ENCODE data around the gene RCAN2. TPM values are rescaled to one million over a fixed set of nuclear protein-coding genes. Genes with fewer than 3 reads are reported as not detected.

The RCAN2 gene
- total RNA-seq, 2 donors from 2014 or later, result 3.6 to 7.0 TPM

DNA sequence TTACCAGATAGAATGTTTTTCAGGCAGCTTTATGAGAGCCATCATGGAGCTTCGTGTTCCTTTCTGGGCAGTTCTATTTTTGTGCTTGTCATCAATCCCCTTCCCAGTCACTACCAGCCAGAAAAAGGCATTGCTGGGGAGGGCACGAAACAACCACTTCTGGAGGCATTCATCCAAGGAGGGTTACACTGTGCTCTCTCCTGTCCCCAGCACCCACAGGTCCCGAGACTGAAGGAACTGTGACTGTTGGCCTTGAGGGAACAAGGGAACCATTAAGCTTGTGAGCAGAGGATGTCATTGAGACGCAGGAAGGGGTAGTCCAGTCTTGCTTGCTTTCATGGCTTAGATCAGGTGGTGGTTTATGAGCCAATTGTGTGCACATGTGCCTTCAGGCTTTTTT, 300.4 kb downstream of the RCAN2 start:
- Histone ChIP-seq H3K4me1 (no peaks in the 10 kb centered on the region), H3K9ac (ENCODE audit: low read depth in 2 of 2, low read length in 2 of 2) (no peak overlapping the region), H3K4me3 (no peak overlapping the region), H3K27ac (no peak overlapping the region), H3K27me3 (no peaks in the 10 kb centered on the region), H3K9me3 (no peaks in the 10 kb centered on the region), H3K36me3 (no peaks in the 10 kb centered on the region)
- intact Hi-C loops (cut with DNase I), result no loop called here
- no peak for DNase-seq
- TF ChIP-seq, protein P1, sequence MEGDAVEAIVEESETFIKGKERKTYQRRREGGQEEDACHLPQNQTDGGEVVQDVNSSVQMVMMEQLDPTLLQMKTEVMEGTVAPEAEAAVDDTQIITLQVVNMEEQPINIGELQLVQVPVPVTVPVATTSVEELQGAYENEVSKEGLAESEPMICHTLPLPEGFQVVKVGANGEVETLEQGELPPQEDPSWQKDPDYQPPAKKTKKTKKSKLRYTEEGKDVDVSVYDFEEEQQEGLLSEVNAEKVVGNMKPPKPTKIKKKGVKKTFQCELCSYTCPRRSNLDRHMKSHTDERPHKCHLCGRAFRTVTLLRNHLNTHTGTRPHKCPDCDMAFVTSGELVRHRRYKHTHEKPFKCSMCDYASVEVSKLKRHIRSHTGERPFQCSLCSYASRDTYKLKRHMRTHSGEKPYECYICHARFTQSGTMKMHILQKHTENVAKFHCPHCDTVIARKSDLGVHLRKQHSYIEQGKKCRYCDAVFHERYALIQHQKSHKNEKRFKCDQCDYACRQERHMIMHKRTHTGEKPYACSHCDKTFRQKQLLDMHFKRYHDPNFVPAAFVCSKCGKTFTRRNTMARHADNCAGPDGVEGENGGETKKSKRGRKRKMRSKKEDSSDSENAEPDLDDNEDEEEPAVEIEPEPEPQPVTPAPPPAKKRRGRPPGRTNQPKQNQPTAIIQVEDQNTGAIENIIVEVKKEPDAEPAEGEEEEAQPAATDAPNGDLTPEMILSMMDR (IDR thresholded peaks at IDR 0.05), result no peak

DNA sequence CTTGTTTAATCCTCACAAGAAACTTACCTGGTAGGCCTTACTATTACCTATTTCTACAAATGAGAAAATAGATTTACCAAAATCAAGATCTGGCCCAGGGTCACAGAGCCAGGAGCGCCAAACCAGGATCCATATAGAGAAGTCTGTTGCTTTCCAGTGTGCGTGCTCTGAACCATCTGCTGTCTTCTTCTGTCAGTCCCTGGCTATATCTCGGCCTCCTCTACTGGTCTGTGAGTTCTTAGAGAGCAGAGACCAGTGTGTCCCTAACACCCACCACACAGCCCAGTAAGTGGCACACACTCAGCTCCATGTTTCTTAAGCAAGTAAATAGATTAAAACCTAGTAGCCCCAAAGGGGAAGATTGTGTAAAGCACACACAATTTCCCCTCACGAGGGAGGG, 301.5 kb downstream of the RCAN2 start:
- intact Hi-C loops (cut with DNase I), result no loop called here
- Histone ChIP-seq H3K4me1 (no peaks in the 10 kb centered on the region), H3K9ac (ENCODE audit: low read depth in 2 of 2, low read length in 2 of 2) (no peak overlapping the region), H3K27ac (no peak overlapping the region), H3K4me3 (no peak overlapping the region), H3K27me3 (no peaks in the 10 kb centered on the region), H3K36me3 (no peaks in the 10 kb centered on the region), H3K9me3 (no peaks in the 10 kb centered on the region)
- TF ChIP-seq, protein P1 (IDR thresholded peaks at IDR 0.05), result no peak
- no peak for DNase-seq

DNA sequence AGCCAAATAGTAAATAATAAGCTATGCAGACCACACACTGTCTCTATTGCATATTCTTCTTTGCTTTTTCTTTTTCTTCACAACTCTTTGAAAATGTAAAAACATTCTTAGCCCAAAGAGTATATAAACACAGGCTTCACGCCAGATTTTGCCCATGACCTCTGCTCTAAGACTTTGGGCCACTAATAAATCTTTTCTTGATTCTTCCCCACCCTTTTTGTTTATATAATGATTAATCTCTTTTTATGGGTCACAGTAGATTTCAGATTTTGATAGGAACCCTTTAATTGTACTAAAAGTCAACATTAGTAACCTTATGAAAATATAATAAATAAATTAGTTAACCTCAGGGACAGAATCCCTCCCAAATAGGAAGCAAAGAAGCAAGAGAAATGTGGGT, 304.7 kb downstream of the RCAN2 start:
- no peaks in the 10 kb centered on the region for H3K27me3 ChIP-seq
- no peak overlapping the region for H3K27ac ChIP-seq
- intact Hi-C loops (cut with DNase I), result no loop called here
- no peak overlapping the region for H3K9ac ChIP-seq (ENCODE audit: low read depth in 2 of 2, low read length in 2 of 2)
- DNase-seq, result no peak
- no peaks in the 10 kb centered on the region for H3K9me3 ChIP-seq
- TF ChIP-seq, protein P1 (IDR thresholded peaks at IDR 0.05), result no peak
- H3K4me3 ChIP-seq, result no peak overlapping the region
- H3K4me1 ChIP-seq, result no peaks in the 10 kb centered on the region
- H3K36me3 ChIP-seq, result no peaks in the 10 kb centered on the region

DNA sequence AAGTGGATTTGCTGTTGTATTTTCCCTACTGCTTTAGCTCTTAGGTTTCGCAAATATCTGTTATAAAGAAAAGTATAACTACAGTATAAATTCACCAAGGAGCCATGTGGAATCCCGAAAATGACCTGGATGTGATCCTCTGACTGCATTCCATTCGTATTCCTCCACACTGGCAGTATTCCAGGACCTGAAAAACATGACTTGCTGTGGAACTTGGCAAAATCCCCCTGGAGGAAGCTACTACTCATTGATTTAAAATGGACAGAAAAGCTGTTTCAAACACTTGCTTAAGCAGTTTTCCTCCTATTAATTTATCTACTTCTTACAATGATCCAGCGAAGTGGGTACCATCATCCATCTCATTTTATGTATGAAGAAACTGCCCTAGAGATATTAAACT, 307.1 kb downstream of the RCAN2 start:
- DNase-seq, result no peak
- TF ChIP-seq, protein P1 (IDR thresholded peaks at IDR 0.05), result no peak
- intact Hi-C loops (cut with DNase I), result no loop called here
- H3K4me1 ChIP-seq, result no peaks in the 10 kb centered on the region
- no peak overlapping the region for H3K27ac ChIP-seq
- H3K9me3 ChIP-seq, result no peaks in the 10 kb centered on the region
- no peaks in the 10 kb centered on the region for H3K27me3 ChIP-seq
- H3K9ac ChIP-seq (ENCODE audit: low read depth in 2 of 2, low read length in 2 of 2), result no peak overlapping the region
- H3K4me3 ChIP-seq, result no peak overlapping the region
- no peaks in the 10 kb centered on the region for H3K36me3 ChIP-seq

DNA sequence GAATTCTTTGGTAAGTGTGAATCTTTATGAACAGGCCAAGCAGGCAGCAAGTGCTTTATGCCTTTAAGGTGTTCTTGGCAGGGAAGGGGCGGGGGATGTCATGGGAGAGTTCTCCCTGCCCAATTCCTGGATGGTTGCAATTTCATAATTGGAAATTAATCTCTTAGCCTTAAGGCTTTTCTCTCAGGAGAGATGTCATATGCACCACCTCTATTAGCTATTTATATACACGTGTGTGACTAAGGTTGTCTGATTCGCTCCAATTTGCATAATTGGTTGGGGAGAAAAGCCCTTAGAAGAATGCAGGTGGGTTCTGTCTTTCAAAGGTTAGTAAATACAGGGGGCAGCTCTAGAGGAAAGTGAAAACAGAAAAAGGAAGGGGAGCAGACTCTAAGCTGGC, 315.3 kb downstream of the RCAN2 start:
- Histone ChIP-seq H3K4me1 (no peaks in the 10 kb centered on the region), H3K4me3 (no peak overlapping the region), H3K27ac (no peak overlapping the region), H3K9ac (ENCODE audit: low read depth in 2 of 2, low read length in 2 of 2) (no peak overlapping the region), H3K36me3 (no peaks in the 10 kb centered on the region), H3K27me3 (no peaks in the 10 kb centered on the region), H3K9me3 (no peaks in the 10 kb centered on the region)
- TF ChIP-seq, protein P1 (IDR thresholded peaks at IDR 0.05), result no peak
- intact Hi-C loops (cut with DNase I), result no loop called here
- DNase-seq, result no peak

DNA sequence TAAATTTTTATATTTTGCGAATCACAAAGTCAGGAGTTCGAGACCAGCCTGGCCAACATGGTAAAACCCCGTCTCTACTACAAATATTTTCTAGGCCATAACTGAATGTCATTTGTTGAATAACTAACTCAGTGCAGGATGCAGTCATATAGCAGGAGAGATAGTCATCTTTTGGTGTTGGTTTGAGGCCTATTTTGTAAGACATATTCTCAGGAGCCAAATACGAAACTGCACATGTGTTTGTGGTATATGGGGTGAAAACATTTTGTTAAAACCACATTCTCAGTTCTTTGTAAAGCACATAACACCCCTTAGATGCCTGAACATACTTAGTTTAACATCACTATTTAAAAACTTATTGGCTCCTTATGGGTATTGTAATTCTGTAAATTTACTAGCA, 315.8 kb downstream of the RCAN2 start:
- Histone ChIP-seq H3K4me1 (no peaks in the 10 kb centered on the region), H3K9me3 (no peaks in the 10 kb centered on the region), H3K27me3 (no peaks in the 10 kb centered on the region), H3K9ac (ENCODE audit: low read depth in 2 of 2, low read length in 2 of 2) (no peak overlapping the region), H3K36me3 (no peaks in the 10 kb centered on the region), H3K27ac (no peak overlapping the region), H3K4me3 (no peak overlapping the region)
- TF ChIP-seq, protein P1 (IDR thresholded peaks at IDR 0.05), result no peak
- DNase-seq, result no peak
- intact Hi-C loops (cut with DNase I), result no loop called here
